ENCODE data around the gene GSK3A. TPM values are rescaled to one million over a fixed set of nuclear protein-coding genes. Genes with fewer than 3 reads are reported as not detected.

Gene GSK3A
- total RNA-seq, 4 donors from 2014 or later = 31.4 to 44.1 (median 41.0) TPM

DNA sequence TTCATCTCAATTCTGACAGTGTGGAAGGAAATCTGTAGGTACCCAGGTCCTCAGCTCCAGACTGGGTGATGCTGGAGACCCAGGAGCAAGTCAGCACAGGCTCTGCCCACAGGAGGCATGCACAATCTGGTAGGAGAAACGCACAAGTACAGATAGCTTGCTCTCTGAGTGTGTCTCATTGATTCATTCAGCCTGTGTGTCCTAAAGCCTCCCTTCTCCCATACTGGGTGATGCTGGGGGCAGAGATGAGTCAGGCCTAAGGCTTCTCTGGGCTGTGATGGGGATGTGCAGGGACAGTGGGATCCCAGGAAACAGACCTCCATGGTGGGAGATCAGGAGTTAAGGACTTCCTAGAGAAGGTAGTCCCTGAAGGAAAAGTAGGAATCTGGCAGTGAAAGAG is 15.5 kb downstream of the GSK3A start:
- Histone ChIP-seq H3K27me3 (no peaks in the 10 kb centered on the region), H3K27ac (no peak overlapping the region), H3K9me3 (no peaks in the 10 kb centered on the region), H3K4me1 (no peaks in the 10 kb centered on the region), H3K36me3 (peaks cover 0 to 74% (median 0%) of the 10 kb centered on the region in 3 donors), H3K4me3 (no peak overlapping the region)
- TF ChIP-seq, protein P1, sequence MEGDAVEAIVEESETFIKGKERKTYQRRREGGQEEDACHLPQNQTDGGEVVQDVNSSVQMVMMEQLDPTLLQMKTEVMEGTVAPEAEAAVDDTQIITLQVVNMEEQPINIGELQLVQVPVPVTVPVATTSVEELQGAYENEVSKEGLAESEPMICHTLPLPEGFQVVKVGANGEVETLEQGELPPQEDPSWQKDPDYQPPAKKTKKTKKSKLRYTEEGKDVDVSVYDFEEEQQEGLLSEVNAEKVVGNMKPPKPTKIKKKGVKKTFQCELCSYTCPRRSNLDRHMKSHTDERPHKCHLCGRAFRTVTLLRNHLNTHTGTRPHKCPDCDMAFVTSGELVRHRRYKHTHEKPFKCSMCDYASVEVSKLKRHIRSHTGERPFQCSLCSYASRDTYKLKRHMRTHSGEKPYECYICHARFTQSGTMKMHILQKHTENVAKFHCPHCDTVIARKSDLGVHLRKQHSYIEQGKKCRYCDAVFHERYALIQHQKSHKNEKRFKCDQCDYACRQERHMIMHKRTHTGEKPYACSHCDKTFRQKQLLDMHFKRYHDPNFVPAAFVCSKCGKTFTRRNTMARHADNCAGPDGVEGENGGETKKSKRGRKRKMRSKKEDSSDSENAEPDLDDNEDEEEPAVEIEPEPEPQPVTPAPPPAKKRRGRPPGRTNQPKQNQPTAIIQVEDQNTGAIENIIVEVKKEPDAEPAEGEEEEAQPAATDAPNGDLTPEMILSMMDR (IDR thresholded peaks at IDR 0.05) = no peak
- no peak for TF ChIP-seq POLR2A (IDR thresholded peaks at IDR 0.05)
- DNase-seq = no peak

DNA sequence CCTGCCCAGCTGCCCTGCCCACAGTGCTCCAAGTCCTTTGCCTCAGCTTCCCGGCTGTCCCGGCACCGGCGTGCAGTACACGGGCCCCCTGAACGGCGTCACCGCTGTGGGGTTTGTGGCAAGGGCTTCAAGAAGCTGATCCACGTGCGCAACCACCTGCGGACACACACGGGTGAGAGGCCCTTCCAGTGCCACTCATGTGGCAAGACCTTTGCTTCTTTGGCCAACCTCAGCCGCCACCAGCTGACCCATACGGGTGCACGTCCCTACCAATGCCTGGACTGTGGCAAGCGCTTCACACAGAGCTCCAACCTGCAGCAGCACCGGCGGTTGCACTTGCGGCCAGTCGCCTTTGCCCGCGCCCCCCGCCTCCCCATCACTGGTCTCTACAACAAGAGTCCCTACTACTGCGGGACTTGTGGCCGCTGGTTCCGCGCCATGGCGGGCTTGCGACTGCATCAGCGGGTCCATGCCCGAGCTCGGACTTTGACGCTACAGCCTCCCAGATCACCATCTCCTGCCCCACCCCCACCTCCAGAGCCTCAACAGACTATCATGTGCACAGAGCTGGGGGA is 16.6 kb downstream of the GSK3A start:
- Histone ChIP-seq H3K36me3 (peaks cover 0 to 64% (median 0%) of the 10 kb centered on the region in 3 donors), H3K27me3 (no peaks in the 10 kb centered on the region), H3K4me1 (peaks cover 0 to 10% (median 3%) of the 10 kb centered on the region in 4 donors), H3K9me3 (no peaks in the 10 kb centered on the region), H3K4me3 (no peak overlapping the region), H3K27ac (no peak overlapping the region)
- TF ChIP-seq POLR2A (IDR thresholded peaks at IDR 0.05) = no peak
- TF ChIP-seq, protein P1 (IDR thresholded peaks at IDR 0.05) = no peak
- no peak for DNase-seq

DNA sequence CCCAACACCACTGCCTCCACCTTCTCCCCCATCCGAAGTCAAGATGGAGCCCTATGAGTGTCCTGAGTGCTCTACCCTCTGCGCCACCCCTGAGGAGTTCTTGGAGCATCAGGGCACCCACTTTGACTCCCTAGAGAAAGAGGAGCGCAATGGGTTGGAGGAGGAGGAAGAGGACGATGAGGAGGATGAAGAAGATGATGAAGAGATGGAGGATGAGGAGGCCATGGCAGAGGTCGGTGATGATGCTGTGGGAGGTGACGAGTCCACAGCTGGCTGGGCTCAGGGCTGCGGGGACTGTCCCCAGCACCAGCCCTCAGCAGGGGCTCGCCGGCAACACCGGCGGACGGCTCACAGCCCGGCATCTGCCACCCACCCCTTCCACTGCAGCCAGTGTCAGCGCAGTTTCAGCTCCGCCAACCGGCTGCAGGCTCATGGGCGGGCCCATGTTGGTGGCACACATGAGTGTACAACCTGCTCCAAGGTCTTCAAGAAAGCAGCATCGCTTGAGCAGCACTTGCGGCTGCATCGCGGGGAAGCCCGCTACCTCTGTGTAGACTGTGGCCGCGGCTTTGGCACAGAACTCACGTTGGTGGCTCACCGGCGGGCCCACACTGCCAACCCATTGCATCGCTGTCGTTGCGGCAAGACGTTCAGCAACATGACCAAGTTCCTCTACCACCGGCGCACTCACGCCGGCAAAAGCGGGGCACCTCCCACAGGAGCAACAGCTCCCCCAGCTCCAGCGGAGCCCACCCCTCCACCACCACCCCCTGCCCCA is 17.3 kb downstream of the GSK3A start:
- Histone ChIP-seq H3K9me3 (no peaks in the 10 kb centered on the region), H3K27me3 (no peaks in the 10 kb centered on the region), H3K36me3 (peaks cover 0 to 57% (median 0%) of the 10 kb centered on the region in 3 donors), H3K4me1 (peaks cover 0 to 13% (median 5%) of the 10 kb centered on the region in 4 donors), H3K27ac (no peak overlapping the region), H3K4me3 (no peak overlapping the region)
- DNase-seq = no peak
- TF ChIP-seq, protein P1 (IDR thresholded peaks at IDR 0.05) = no peak
- no peak for TF ChIP-seq POLR2A (IDR thresholded peaks at IDR 0.05)

DNA sequence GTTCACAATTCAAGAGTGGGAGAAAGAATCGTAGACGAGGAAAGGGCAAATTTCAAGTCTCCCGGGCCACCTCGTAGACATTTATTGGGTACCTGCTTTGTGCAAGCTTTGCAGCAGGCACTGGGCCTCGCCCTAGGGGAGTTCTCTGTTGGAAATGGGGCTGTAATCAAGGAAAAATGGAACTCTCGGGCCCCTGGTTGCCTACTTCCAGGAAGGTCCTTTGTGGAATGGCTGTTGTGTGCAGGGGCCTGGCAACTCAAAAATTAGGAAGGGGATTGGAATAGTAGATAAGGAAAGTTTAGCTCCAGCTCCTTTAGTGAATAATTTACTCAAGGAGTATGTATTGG is 21.7 kb downstream of the GSK3A start:
- H3K36me3 ChIP-seq = peaks cover 0 to 18% (median 0%) of the 10 kb centered on the region in 3 donors
- H3K4me3 ChIP-seq = peak overlapping the region; percentile 63 to 77 (median 74)
- TF ChIP-seq, protein P1 (IDR thresholded peaks at IDR 0.05) = no peak
- no peak for TF ChIP-seq POLR2A (IDR thresholded peaks at IDR 0.05)
- H3K27ac ChIP-seq = peak overlapping the region; percentile 80 to 90 (median 86)
- H3K27me3 ChIP-seq = no peaks in the 10 kb centered on the region
- H3K9me3 ChIP-seq = no peaks in the 10 kb centered on the region
- peaks cover 0 to 42% (median 20%) of the 10 kb centered on the region in 4 donors for H3K4me1 ChIP-seq
- no peak for DNase-seq

DNA sequence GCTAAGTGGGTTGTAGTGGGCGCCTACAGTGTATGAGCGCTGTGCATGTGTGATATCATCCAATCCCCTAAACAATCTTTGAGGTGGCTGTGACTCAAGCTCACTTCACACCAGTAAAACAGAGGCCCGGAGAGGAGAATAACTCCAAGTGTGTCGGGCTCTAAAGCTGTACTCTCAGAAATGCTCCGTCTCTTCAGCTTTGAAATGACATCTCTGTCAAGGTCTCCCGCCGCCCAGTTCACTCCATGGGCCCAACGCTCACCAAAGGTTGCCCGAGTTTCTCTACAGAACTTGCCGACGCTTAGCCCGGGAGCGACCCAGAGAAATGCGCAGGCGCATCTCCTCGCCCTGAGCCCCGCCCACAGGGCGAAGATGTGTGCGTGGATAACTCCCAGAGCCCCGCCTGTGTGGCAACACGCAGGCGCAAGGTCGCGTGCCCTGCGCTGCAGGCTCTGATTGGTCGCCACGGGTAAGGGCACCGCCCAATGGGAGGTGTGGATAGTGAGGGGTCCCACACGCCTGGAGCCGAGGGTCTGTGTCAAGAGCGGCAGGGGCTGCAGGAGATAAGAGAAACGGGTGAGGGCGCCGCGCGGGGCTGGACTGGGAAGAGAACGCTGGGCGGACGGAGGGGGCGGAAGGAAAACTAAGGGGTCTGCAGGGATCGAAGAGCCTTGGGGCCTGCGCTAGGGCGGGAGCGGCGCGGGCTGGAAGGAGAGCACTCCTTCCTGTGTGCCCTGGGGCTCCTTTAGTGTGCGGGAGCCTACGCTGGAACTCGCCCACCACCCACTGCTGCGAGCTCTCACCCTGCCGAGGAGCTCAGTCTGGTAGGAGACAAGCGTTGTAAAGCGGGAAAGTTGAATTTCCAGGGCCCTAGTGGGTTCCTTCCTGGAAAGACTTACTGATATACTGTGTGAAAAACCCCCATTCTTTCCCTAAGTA is 22.3 kb downstream of the GSK3A start, which contains the start of gene ZNF526:
Gene ZNF526, plus strand, starts transcription at position 501 of the 939 bp plus-strand sequence. CDS start 4,092 bp downstream, outside the sequence.
- peaks cover 0 to 14% (median 0%) of the 10 kb centered on the region in 3 donors for H3K36me3 ChIP-seq
- H3K4me1 ChIP-seq = peaks cover 0 to 49% (median 24%) of the 10 kb centered on the region in 4 donors
- H3K27me3 ChIP-seq = no peaks in the 10 kb centered on the region
- TF ChIP-seq, protein P1 (IDR thresholded peaks at IDR 0.05) = peak in 1 of 6 experiments; percentile 10
- peak; percentile 60 to 62 for TF ChIP-seq POLR2A (IDR thresholded peaks at IDR 0.05)
- no peaks in the 10 kb centered on the region for H3K9me3 ChIP-seq
- peak; percentile 97 to 99 (median 98) for DNase-seq
- H3K27ac ChIP-seq = peak within 1 kb of the TSS; percentile 80 to 90 (median 86)
- H3K4me3 ChIP-seq = peak within 1 kb of the TSS; percentile 63 to 77 (median 74)

Measured in Peyer's patch (tissue), 4 donors.